Measurements from ENCODE around the gene TMEM272. TPM values are rescaled to one million over a fixed set of nuclear protein-coding genes. Genes with fewer than 3 reads are reported as not detected.

The TMEM272 gene
- total RNA-seq, 1 donor from 2014 or later = not detected

- DNase-seq (ENCODE audit: extremely low read depth, low read depth, low spot score) = no peak
These were observed 37.9 kb downstream of the TMEM272 start for GRCh38 chr13:51807041-51807440.

GRCh38 chr13:51806566-51806965 lies 38.4 kb downstream of the TMEM272 start:
- DNase-seq (ENCODE audit: extremely low read depth, low read depth, low spot score) = no peak

- DNase-seq (ENCODE audit: extremely low read depth, low read depth, low spot score) = no peak
These were observed 39.1 kb downstream of the TMEM272 start for GRCh38 chr13:51805925-51806324.

- DNase-seq (ENCODE audit: extremely low read depth, low read depth, low spot score) = no peak
These were observed 39.7 kb downstream of the TMEM272 start for GRCh38 chr13:51805313-51805712.

DNA sequence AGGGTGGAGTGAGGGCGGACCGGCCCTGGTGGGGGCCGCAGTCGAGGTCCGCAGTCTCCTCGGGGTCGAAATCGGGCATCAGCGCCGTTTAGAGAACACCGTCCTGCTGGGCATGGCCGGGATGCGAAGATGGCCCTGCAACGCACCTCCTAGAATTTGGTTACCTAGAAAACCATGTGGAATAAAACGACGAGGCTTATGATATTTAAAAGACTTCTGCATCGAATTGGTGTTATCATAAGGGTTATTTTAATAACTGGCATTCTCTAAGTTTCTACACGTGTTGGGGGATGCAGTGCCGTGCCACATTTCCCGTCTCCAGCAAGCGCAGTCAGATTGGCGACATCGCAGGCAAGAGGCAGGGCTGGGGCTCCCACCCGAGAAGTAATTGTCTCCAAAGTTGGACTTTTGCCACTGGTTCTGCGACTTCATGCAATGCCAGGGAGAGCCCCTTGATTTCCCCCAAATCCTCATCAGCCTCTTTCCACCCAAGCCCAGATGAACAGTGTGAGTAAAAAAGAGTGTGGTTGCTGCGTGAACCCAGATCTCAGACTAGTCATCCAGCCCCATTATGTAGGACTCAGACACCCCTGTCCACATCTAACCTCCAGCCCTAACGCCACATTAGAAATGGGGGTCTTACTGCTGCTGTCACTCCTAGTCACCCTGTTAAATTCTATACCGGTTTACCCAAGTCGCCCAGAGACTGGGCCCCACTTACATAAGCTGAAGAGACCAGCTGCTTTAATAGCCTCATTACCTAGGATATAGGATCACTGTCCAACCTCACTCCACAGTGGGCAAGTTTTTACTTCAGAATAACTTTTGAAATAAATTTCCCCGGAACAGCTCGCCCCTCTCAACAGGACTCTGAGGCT lies 40.4 kb downstream of the TMEM272 start:
- DNase-seq (ENCODE audit: extremely low read depth, low read depth, low spot score) = no peak

- DNase-seq (ENCODE audit: extremely low read depth, low read depth, low spot score) = no peak
These were observed 41.3 kb downstream of the TMEM272 start, which contains the start of gene DHRS12 for GRCh38 chr13:51803422-51804294. Gene DHRS12 (minus strand): TSS chr13:51804163. CDS start chr13:51799659, 4,504 bp downstream.

DNA sequence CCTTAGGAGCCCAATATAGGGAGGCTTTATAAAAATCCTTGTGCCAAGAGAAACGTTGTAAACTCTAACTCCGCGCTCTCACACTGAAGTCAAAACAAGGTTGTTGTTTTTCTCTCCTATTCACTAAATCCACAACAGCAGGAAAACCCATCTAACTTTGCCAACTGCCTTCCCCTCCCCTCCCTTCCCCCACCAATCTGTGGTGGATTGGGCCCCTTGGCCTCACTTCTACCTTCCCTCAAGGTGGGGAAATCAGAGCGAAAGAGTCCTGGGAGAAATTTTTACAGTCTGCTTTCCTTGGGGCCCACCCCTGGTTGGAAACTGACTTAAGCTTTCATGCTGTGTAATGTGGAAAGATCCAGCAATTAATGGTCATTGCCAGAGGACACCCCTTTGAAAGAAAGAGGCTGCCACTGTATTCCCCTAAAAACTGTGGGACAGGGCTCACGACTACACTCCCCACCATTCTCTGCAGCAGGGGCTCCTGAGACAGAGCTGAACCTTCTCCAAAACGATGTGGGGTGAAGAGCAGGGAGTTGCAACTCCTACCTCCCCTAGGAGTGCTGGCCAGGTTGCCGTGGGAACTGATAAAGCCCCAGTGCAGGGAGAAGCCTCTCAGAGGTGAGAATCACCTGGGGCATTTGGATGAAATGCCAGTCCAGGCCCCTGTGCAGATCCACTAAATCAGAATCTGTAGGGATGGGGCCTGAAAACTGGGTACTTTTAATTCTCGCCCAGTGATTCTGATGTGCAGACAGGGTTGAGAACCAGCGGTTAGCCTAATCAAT lies 42.2 kb downstream of the TMEM272 start:
- no peak for DNase-seq (ENCODE audit: extremely low read depth, low read depth, low spot score)

DNA sequence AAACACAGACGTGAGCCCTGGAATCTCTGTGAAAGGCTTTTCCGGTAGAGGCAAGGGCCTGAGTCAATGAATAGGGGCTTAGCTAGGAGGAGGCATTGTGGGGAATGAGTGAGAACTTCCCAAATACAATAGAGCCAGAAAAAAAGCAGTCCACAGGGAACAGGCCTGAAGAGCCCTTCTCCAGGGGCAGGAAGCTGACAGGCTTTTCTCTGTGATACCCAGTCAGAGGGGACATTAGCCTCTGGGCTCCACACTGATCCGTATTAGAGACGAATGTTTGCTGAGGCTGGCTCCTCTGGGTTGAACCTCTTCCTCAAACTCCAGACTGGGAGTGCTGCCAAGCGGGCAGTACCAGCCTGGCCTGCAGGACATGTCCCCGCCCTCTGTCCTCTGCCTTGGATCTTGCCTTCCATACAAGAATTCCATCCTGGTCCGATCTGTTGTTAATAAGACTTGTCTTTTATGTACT lies 43.3 kb downstream of the TMEM272 start:
- DNase-seq (ENCODE audit: extremely low read depth, low read depth, low spot score) = no peak

- DNase-seq (ENCODE audit: extremely low read depth, low read depth, low spot score) = no peak
These were observed 44.5 kb downstream of the TMEM272 start for GRCh38 chr13:51800486-51800885.

- no peak for DNase-seq (ENCODE audit: extremely low read depth, low read depth, low spot score)
These were observed 45.7 kb downstream of the TMEM272 start for GRCh38 chr13:51799261-51799660.

DNA sequence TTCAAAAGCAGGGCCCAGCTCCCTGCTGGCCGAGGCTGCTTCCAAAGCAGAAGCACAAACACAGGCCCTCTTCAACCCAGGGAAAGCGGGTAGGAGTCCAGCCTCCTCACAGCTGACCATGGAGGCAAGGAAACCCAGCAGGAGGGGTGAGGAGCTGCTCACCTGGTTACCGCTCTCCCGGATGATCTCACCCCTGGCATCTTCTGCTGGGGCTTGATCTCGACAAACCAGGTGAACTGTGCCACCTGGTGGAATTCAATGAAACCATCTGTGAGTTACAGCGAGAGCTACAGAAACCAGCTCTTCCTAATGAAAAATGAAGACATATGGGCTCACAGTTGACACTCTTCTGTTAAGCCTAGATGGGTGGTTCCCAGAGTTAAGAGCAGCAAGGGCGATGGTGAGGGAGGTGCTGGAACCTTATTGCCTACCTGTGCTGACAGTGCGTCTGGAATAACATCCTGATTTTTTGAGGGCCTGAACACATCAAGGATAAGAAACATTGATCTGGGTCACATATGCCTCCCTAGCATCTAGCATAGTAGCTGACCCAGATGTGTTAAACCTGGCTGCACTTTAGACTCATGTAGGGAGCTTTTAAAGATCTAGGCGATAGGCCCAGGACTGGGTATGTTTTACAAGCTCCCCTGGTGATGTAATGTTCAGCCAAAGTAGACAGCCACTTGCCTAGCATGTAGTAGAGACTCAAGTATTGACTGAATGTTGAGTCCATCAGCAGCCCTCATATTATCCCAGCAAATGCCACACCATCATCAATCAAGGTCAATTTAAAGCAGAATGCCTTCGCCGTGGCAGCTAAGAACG lies 47.1 kb downstream of the TMEM272 start:
- no peak for DNase-seq (ENCODE audit: extremely low read depth, low read depth, low spot score)

- no peak for DNase-seq (ENCODE audit: extremely low read depth, low read depth, low spot score)
These were observed 48.4 kb downstream of the TMEM272 start for GRCh38 chr13:51796546-51796945.

GRCh38 chr13:51795419-51795818 lies 49.6 kb downstream of the TMEM272 start:
- DNase-seq (ENCODE audit: extremely low read depth, low read depth, low spot score) = no peak

DNA sequence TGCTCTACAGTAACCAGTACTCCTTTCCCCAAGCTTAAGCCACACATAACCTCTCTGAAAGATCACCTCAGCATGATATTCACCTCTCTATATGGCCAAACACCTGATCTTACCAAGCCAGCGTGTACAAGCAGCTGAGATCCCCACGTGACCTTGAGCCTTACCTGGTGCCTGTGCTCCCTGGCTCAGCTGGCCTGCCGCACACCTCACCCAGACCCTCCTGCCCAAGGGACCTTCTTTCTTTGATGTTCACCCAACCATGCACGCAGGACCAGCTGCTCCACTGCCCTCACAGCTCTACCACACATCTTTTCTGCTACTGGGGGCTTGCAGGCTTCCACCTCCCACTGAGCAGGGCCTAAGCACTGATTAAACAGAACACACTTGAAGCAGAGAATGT lies 50.0 kb downstream of the TMEM272 start:
- DNase-seq (ENCODE audit: extremely low read depth, low read depth, low spot score) = no peak

GRCh38 chr13:51793570-51794271 lies 51.3 kb downstream of the TMEM272 start:
- DNase-seq (ENCODE audit: extremely low read depth, low read depth, low spot score) = no peak

DNA sequence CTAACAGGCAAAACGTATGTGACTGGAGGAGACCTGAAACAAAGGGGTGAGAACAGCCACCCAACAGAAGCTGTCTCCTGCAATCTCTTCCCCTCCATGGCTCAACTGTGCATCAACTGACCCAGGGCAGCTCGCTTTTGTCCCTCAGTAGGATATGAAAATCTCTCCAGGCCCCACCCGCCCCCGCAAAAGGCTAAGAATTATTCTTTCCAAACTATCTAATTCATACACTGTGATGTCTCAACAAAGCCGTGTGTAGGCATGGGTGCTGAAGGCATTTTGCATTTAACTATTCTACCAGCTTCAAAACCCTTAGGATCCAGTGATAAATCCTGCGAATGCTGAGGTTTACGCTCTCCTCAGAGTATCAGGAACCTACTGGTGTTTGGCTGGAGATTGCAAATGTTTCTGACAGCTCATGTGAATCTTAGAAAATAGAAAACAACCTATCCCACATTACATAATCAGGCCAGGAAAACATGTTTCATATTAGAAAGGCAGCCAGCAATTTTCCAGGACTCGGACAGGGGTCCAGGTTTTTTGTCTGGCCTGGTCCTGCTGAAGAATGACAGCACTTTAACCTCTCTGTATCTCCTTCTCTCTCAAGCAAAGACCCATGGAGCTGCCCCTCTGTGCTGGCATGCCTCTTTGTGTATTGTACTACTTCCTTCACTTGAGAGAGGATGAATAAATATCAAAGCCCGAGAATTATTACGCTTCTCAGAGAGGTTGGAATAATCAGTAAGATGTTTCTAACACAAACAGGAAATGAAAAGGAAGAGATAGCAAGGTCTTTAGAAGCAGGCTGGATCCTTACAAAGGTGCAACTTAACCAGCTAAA lies 58.3 kb downstream of the TMEM272 start:
- no peak for DNase-seq (ENCODE audit: extremely low read depth, low read depth, low spot score)

DNA sequence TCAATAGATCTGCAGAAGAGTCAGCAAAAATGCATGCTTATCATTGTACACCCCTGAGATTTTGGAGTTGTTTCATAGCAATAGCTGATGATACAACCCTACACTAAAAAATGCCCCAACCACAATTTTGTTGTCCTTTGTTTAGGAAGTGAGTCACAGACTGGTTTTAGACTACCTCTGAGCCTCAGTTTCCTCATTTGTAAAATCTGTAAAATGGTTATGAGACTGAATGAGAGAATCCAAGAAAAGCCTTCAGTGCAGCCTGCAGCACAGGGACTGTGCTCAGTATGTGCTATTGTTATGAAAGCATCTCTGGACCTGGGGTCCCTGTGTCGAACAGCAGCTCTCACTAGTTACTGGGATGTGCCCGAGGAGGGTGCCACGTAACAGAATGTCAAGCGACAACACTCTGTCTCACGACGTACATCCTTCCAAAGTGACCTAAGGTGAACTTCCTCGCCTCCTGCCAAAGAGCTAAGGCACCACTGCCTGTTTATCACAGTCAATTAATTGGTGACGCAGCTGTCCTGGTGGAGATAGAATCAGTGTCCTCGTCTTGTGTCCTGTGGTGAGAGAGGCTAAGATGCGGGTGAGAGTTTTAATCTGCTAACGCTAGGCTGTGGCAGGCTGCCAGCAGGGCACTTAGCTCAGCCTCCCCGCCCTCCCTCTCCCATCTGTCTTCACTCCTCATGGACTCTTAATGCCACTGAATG lies 59.1 kb downstream of the TMEM272 start:
- DNase-seq (ENCODE audit: extremely low read depth, low read depth, low spot score) = no peak

DNA sequence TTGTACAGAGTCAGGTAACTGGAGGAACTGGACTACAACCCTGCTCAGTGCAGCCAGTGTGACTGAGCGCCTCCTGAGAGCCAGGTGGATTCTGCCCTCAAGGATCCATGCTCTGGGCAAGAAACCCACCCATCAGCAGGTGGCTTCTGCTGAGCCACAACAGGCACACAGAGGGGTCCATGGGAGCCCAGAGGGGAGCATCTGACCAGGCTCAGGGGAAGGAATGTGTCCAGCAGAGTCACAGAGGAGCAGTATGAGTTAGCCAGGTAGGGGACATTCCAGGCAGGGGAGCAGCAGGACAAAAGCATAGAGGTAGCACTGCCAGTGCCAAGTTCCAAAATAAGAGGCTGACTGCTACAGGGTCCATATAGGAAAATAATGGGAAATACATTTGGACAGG lies 60.9 kb downstream of the TMEM272 start:
- no peak for DNase-seq (ENCODE audit: extremely low read depth, low read depth, low spot score)
